AG04450 (cell line): ENCODE measurements around the gene FIGNL1. TPM values are rescaled to one million over a fixed set of nuclear protein-coding genes. Genes with fewer than 3 reads are reported as not detected.

Experiments used
- CTCF ChIA-PET: fragments of 300-600, 350-600 bp; formaldehyde crosslinking; extraction: SDS; loops from one replicate; lab custom pipeline; 2022; ENCODE audit warnings: antibody characterized with exemption, inconsistent platforms; lab: Charles Lee
- POLR2A ChIA-PET: fragments of 350-600 bp; formaldehyde crosslinking; extraction: SDS; loops from one replicate; lab custom pipeline; 2021; ENCODE audit warnings: antibody characterized with exemption, inconsistent platforms; lab: Yijun Ruan, JAX
- DNase-seq: peaks from one replicate; pipeline ENCODE4 v3.0.0-alpha.2; 2011; ENCODE audit warnings: low read depth, low spot score
- H3K27ac ChIP-seq: one replicate; pipeline ENCODE4 v1.5.1; 2012; ENCODE audit warnings: low read depth, low read length, control low read depth
- H3K27me3 ChIP-seq: one replicate; pipeline ENCODE4 v1.6.0; 2012; ENCODE audit warnings: low read length; ENCODE audit not compliant: control insufficient read depth, insufficient read depth
- H3K4me3 ChIP-seq: 2 replicates; pipeline ENCODE4 v1.5.1; 2011; ENCODE audit warnings: mild to moderate bottlenecking, low read depth, low read length, control low read depth
- H3K9me3 ChIP-seq: 2 replicates; pipeline ENCODE4 v1.5.1; 2012; ENCODE audit warnings: low read length; ENCODE audit not compliant: control insufficient read depth, insufficient read depth
- CTCF ChIP-seq: IDR thresholded peaks from 2 replicates; pipeline ENCODE4 v1.5.1; 2011; ENCODE audit warnings: low read depth, low read length, control low read depth, inconsistent platforms
- polyA plus RNA-seq: library from polyadenylated mRNA; depleted of rRNA; stranded (reverse); fragments of >200 nt; gene quantifications from 2 replicates; pipeline ENCODE4 v1.2.3, GENCODE V29; 2011

Gene FIGNL1
- polyA plus RNA-seq, 1 experiment, result 9.5 TPM

GRCh38 chr7:50450590-50451032, 461 bp upstream of the FIGNL1 start:
- Histone ChIP-seq H3K27me3 (peaks cover 4% of the 10 kb centered on the region), H3K4me3 (peak overlapping the region; percentile 90), H3K27ac (no peak overlapping the region), H3K9me3 (peaks cover 7% of the 10 kb centered on the region; the same call in 1 of the 2 replicates)
- ChIA-PET CTCF (interaction anchor here (6.9 kb wide), 1 partner anchor 711 kb away, joined by 34 read pairs; no protein-coding TSS in a partner anchor), POLR2A (no interaction called here)
- TF ChIP-seq CTCF, result no peak
- DNase-seq, result no peak

DNA sequence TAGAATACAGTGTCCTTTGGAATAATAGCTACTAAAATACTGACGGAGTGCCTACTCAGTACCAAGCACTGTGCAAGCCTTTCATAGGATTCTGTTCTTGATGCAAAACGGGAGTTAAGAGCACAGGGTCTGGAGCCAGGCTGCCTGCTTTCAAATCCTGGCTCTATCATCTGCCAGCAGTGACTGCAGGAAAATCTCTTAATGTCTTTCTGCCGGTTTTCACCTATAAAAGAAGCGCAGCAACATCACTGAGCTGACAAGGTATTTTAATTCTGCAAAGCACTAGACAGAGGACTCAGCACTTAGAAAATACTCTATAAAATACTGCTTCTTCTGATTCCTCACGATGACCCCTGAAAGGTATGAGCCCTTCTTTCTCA, 659 bp downstream of the FIGNL1 start:
- TF ChIP-seq CTCF, result no peak
- Histone ChIP-seq H3K27me3 (no peaks in the 10 kb centered on the region), H3K27ac (no peak overlapping the region), H3K9me3 (peaks cover 7% of the 10 kb centered on the region; the same call in 1 of the 2 replicates), H3K4me3 (peak overlapping the region; percentile 90)
- ChIA-PET CTCF (interaction anchor here (1.0 to 6.9 kb wide), 5 partner anchors 19 to 712 kb away, joined by 5 to 34 read pairs (median 7); no protein-coding TSS in a partner anchor), POLR2A (no interaction called here)
- DNase-seq, result no peak

- Histone ChIP-seq H3K27ac (no peak overlapping the region), H3K9me3 (peaks cover 7% of the 10 kb centered on the region; the same call in 1 of the 2 replicates), H3K4me3 (no peak overlapping the region), H3K27me3 (no peaks in the 10 kb centered on the region)
- ChIA-PET POLR2A (no interaction called here), CTCF (interaction anchor here (1.4 to 6.9 kb wide), 5 partner anchors 19 to 713 kb away, joined by 5 to 34 read pairs (median 10); no protein-coding TSS in a partner anchor)
- no peak for DNase-seq
- no peak for TF ChIP-seq CTCF
These were observed 1.3 kb downstream of the FIGNL1 start for GRCh38 chr7:50448823-50449222.

- Histone ChIP-seq H3K4me3 (no peak overlapping the region), H3K27ac (no peak overlapping the region), H3K27me3 (no peaks in the 10 kb centered on the region), H3K9me3 (peaks cover 7% of the 10 kb centered on the region; the same call in 1 of the 2 replicates)
- TF ChIP-seq CTCF, result no peak
- peak; percentile 21 for DNase-seq
- POLR2A ChIA-PET, result no interaction called here
- CTCF ChIA-PET, result interaction anchor here (1.5 to 6.9 kb wide), 3 partner anchors 22 to 715 kb away, joined by 3 to 34 read pairs (median 10); no protein-coding TSS in a partner anchor
These were observed 3.6 kb downstream of the FIGNL1 start for GRCh38 chr7:50446542-50446960.

DNA sequence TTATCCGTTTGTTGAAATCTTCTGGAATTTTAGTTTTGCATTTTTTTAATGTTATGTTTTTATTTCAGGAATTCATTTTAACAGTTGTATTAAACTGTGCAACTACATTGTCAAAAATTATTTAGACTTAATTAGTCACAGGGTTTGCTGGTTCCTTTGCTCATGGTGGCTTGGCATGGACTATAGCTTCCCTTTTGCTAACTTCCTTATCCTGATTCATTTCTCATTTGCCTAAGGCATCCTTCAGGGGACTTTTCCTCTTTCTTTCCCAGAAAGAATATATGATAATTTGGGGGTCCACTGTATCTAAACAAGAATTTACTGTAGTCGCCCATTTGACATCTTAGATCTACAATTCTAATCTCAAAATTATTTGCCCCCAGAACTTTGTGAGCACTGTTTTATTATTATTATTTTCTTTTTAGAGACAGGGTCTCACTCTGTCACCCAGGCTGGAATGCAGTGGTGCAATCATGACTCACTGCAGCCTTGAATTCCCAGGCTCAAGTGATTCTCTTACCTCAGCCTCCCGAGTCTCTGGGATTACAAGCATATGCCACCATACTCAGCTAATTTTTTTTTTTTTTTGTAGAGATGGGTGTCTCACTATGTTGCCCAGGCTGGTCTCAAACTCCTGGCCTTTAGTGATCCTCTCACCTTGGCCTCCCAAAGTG, 13.9 kb downstream of the FIGNL1 start:
- POLR2A ChIA-PET, result interaction anchor here (0.6 kb wide), 1 partner anchor 204 kb away, joined by 3 read pairs; no protein-coding TSS in a partner anchor
- DNase-seq, result peak; percentile 27
- Histone ChIP-seq H3K9me3 (no peaks in the 10 kb centered on the region), H3K4me3 (no peak overlapping the region), H3K27me3 (no peaks in the 10 kb centered on the region), H3K27ac (no peak overlapping the region)
- TF ChIP-seq CTCF, result no peak
- CTCF ChIA-PET, result interaction anchor here (1.1 to 1.7 kb wide), 2 partner anchors 15 to 18 kb away, joined by 3 to 10 read pairs; no protein-coding TSS in a partner anchor
